Muscle layer of duodenum (tissue), 2 donors: ENCODE measurements around the gene WDPCP.
"Not testable (repeated sequence)": the region's sequence is repeated elsewhere in the genome, so short reads cannot be mapped to it uniquely, and the experiment has no call there.

Experiments used
- H3K27ac ChIP-seq: one replicate; pipeline ENCODE4 v1.7.0; 2013; ENCODE audit warnings: mild to moderate bottlenecking, low read length
- H3K27me3 ChIP-seq: one replicate; pipeline ENCODE4 v1.7.0; 2013; ENCODE audit warnings: low read depth, mild to moderate bottlenecking, control low read depth, low read length
- H3K36me3 ChIP-seq, 2 donors: one replicate each; pipeline ENCODE4 v1.7.0; 2013; ENCODE audit warnings: low read length in 2 of 2, control low read depth in 1 of 2, mild to moderate bottlenecking in 1 of 2; ENCODE audit not compliant: insufficient read depth in 2 of 2, control insufficient read depth in 1 of 2
- H3K4me1 ChIP-seq, 2 donors: one replicate each; pipeline ENCODE4 v1.7.0; 2013; ENCODE audit warnings: low read length in 2 of 2, mild to moderate bottlenecking in 2 of 2, control low read depth in 1 of 2, moderate library complexity in 1 of 2; ENCODE audit not compliant: insufficient read depth in 2 of 2, control insufficient read depth in 1 of 2
- H3K4me3 ChIP-seq, 2 donors: one replicate each; pipeline ENCODE4 v1.7.0; 2013; ENCODE audit warnings: low read length in 2 of 2, low read depth in 1 of 2, mild to moderate bottlenecking in 1 of 2
- H3K9me3 ChIP-seq, 2 donors: one replicate each; pipeline ENCODE4 v1.7.0; 2013; ENCODE audit warnings: low read length in 2 of 2, control low read depth in 1 of 2, mild to moderate bottlenecking in 1 of 2; ENCODE audit not compliant: control insufficient read depth in 1 of 2
- donor health status: healthy.

The WDPCP gene

GRCh38 chr2:63488118-63488713, 100.1 kb downstream of the WDPCP start:
- Histone ChIP-seq H3K4me3 (no peak overlapping the region), H3K36me3 (peaks cover 0 to 5% of the 10 kb centered on the region in 2 donors), H3K27me3 (no peaks in the 10 kb centered on the region), H3K27ac (no peak overlapping the region), H3K4me1 (no peaks in the 10 kb centered on the region), H3K9me3 (no peaks in the 10 kb centered on the region)

GRCh38 chr2:63486861-63487290, 101.4 kb downstream of the WDPCP start:
- no peaks in the 10 kb centered on the region for H3K4me1 ChIP-seq
- no peak overlapping the region for H3K4me3 ChIP-seq
- peaks cover 0 to 5% of the 10 kb centered on the region in 2 donors for H3K36me3 ChIP-seq
- no peak overlapping the region for H3K27ac ChIP-seq
- H3K27me3 ChIP-seq: no peaks in the 10 kb centered on the region
- H3K9me3 ChIP-seq: no peaks in the 10 kb centered on the region

- H3K27me3 ChIP-seq: no peaks in the 10 kb centered on the region
- no peak overlapping the region for H3K4me3 ChIP-seq
- no peak overlapping the region for H3K27ac ChIP-seq
- no peaks in the 10 kb centered on the region for H3K4me1 ChIP-seq
- H3K9me3 ChIP-seq: no peaks in the 10 kb centered on the region
- H3K36me3 ChIP-seq: peaks cover 0 to 5% of the 10 kb centered on the region in 2 donors
Observed at GRCh38 chr2:63484901-63485300, 103.4 kb downstream of the WDPCP start.

GRCh38 chr2:63484481-63484880, 103.8 kb downstream of the WDPCP start:
- no peaks in the 10 kb centered on the region for H3K4me1 ChIP-seq
- no peaks in the 10 kb centered on the region for H3K27me3 ChIP-seq
- H3K9me3 ChIP-seq: no peaks in the 10 kb centered on the region
- H3K27ac ChIP-seq: no peak overlapping the region
- H3K4me3 ChIP-seq: no peak overlapping the region
- H3K36me3 ChIP-seq: peaks cover 0 to 5% of the 10 kb centered on the region in 2 donors

GRCh38 chr2:63477686-63478085, 110.6 kb downstream of the WDPCP start:
- Histone ChIP-seq H3K9me3 (no peaks in the 10 kb centered on the region), H3K4me1 (no peaks in the 10 kb centered on the region), H3K4me3 (no peak overlapping the region), H3K27ac (no peak overlapping the region), H3K27me3 (no peaks in the 10 kb centered on the region), H3K36me3 (peaks cover 0 to 3% of the 10 kb centered on the region in 2 donors)

- H3K27me3 ChIP-seq: not testable (repeated sequence)
Observed at GRCh38 chr2:63469313-63469712, 119.0 kb downstream of the WDPCP start.

GRCh38 chr2:63465633-63466032, 122.6 kb downstream of the WDPCP start:
- no peak overlapping the region for H3K27ac ChIP-seq
- H3K36me3 ChIP-seq: peaks cover 0 to 29% of the 10 kb centered on the region in 2 donors
- H3K4me3 ChIP-seq: no peak overlapping the region
- H3K9me3 ChIP-seq: peaks cover 0 to 5% of the 10 kb centered on the region in 2 donors
- no peaks in the 10 kb centered on the region for H3K4me1 ChIP-seq
- H3K27me3 ChIP-seq: no peaks in the 10 kb centered on the region

More at GRCh38 chr2:63469313-63469712, 119.0 kb downstream of the WDPCP start:
- H3K9me3 ChIP-seq, H3K4me1 ChIP-seq, H3K4me3 ChIP-seq, H3K27ac ChIP-seq: not testable (repeated sequence)
- peaks cover 0 to 14% of the 10 kb centered on the region in 2 donors for H3K36me3 ChIP-seq

- Histone ChIP-seq H3K4me1 (no peaks in the 10 kb centered on the region), H3K9me3 (peaks cover 0 to 7% of the 10 kb centered on the region in 2 donors), H3K27ac (no peak overlapping the region), H3K36me3 (peaks cover 0 to 32% of the 10 kb centered on the region in 2 donors), H3K27me3 (no peaks in the 10 kb centered on the region), H3K4me3 (no peak overlapping the region)
Observed at GRCh38 chr2:63463142-63463541, 125.1 kb downstream of the WDPCP start.

- Histone ChIP-seq H3K9me3 (no peaks in the 10 kb centered on the region), H3K4me1 (no peaks in the 10 kb centered on the region), H3K27me3 (no peaks in the 10 kb centered on the region), H3K4me3 (no peak overlapping the region), H3K27ac (no peak overlapping the region), H3K36me3 (no peaks in the 10 kb centered on the region)
Observed at GRCh38 chr2:63446658-63447057, 141.6 kb downstream of the WDPCP start.

GRCh38 chr2:63444565-63445288, 143.6 kb downstream of the WDPCP start:
- Histone ChIP-seq H3K4me1 (no peaks in the 10 kb centered on the region), H3K27me3 (no peaks in the 10 kb centered on the region), H3K27ac (no peak overlapping the region), H3K9me3 (no peaks in the 10 kb centered on the region), H3K4me3 (no peak overlapping the region), H3K36me3 (no peaks in the 10 kb centered on the region)

GRCh38 chr2:63440612-63441011, 147.7 kb downstream of the WDPCP start:
- Histone ChIP-seq H3K4me3 (no peak overlapping the region), H3K27me3 (no peaks in the 10 kb centered on the region), H3K36me3 (no peaks in the 10 kb centered on the region), H3K27ac (no peak overlapping the region), H3K4me1 (no peaks in the 10 kb centered on the region), H3K9me3 (no peaks in the 10 kb centered on the region)
